ENCODE data around the gene IGF2BP1. TPM values are rescaled to one million over a fixed set of nuclear protein-coding genes. Genes with fewer than 3 reads are reported as not detected.
A peak's percentile ranks its signal among the peaks of the same experiment; 100 is the strongest.

IGF2BP1 gene
- total and polyA plus RNA-seq, 2 of the 8 experiments (the other 6 are each of a cell fraction or from before 2014, with no cell fraction given): 41.6 to 513 TPM

GRCh38 chr17:49013311-49014213 lies 16.4 kb downstream of the IGF2BP1 start:
- Histone ChIP-seq H3K79me2 (ENCODE audit: control insufficient read depth in 1 of 2, insufficient read depth in 2 of 2, low read length in 2 of 2) (peaks cover 30 to 92% of the 10 kb centered on the region in 2 experiments), H3K27me3 (replicated peaks in 1 of 4; ENCODE audit: control insufficient read depth in 3 of 4, extremely low read depth in 1 of 4, insufficient read depth in 3 of 4, low read length in 3 of 4) (no peaks in the 10 kb centered on the region), H2AFZ (ENCODE audit: low read length) (no peak overlapping the region), H3K4me3 (ENCODE audit: extremely low read depth in 1 of 4, insufficient read depth in 2 of 4, low read depth in 3 of 4, low read length in 4 of 4) (peak overlapping the region; percentile 17 to 65 (median 51)), H3K9ac (replicated peaks in 1 of 4; ENCODE audit: extremely low read depth in 1 of 4, low read depth in 3 of 4, low read length in 3 of 4) (peak overlapping the region; percentile 74 to 87 (median 84)), H4K8ac (ENCODE audit: extremely low read depth, insufficient read depth, low read length) (peak overlapping the region; percentile 98), H2AK5ac (ENCODE audit: low read depth, low read length) (peak overlapping the region; percentile 24; the same call in 1 of the 2 replicates), H3K18ac (ENCODE audit: extremely low read depth, low read length) (peak overlapping the region; percentile 99), H4K20me1 (replicated peaks in 1 of 2; ENCODE audit: control insufficient read depth in 1 of 2, insufficient read depth in 2 of 2, low read length in 2 of 2) (peaks cover 34 to 40% of the 10 kb centered on the region in 2 experiments), H3K9me3 (ENCODE audit: insufficient read depth in 2 of 2, low read depth in 1 of 2, low read length in 1 of 2) (no peaks in the 10 kb centered on the region), H2BK5ac (ENCODE audit: low read depth, low read length) (peak overlapping the region; percentile 89), H3K36me3 (ENCODE audit: control insufficient read depth in 2 of 4, insufficient read depth in 4 of 4, low read length in 3 of 4) (peaks cover 0 to 27% (median 3%) of the 10 kb centered on the region in 4 experiments; a peak in 4 of 8 replicates), H3K27ac (ENCODE audit: low read depth, low read length) (peak overlapping the region; percentile 96), H3K79me1 (ENCODE audit: low read depth, low read length) (peaks cover 19% of the 10 kb centered on the region), H2BK15ac (ENCODE audit: low read length) (no peak overlapping the region), H3K14ac (ENCODE audit: insufficient read length) (no peak overlapping the region), H3K4me2 (ENCODE audit: insufficient read depth in 1 of 2, low read depth in 2 of 2, low read length in 2 of 2) (peak overlapping the region; percentile 83 to 96), H3K23me2 (ENCODE audit: low read depth, low read length) (no peaks in the 10 kb centered on the region; the same call in 1 of the 2 replicates), H4K5ac (ENCODE audit: insufficient read length, low read depth, low read length) (peak overlapping the region; percentile 82), H3K4ac (replicated peaks; ENCODE audit: insufficient read length, low read depth, low read length) (peak overlapping the region; percentile 97), H4K91ac (replicated peaks; ENCODE audit: insufficient read length, low read length) (peak overlapping the region; percentile 93), H2BK20ac (ENCODE audit: low read length) (0 out of 2 replicates have a peak overlapping the region, but pooled peaks have one; percentile 10), H3K4me1 (replicated peaks in 1 of 4; ENCODE audit: control insufficient read depth in 3 of 4, insufficient read depth in 4 of 4, low read length in 3 of 4) (peaks cover 22 to 38% (median 28%) of the 10 kb centered on the region in 4 experiments), H2BK120ac (replicated peaks; ENCODE audit: low read depth, low read length) (peak overlapping the region; percentile 47), H3K23ac (ENCODE audit: insufficient read length) (no peak overlapping the region), H2BK12ac (ENCODE audit: low read depth, low read length) (peak overlapping the region; percentile 87; the same call in 1 of the 2 replicates), H3K56ac (replicated peaks; ENCODE audit: insufficient read length, low read depth, low read length) (peak overlapping the region; percentile 67)
- FAIRE-seq (no peak), DNase-seq (ENCODE audit: low read depth in 1 of 2, low spot score in 2 of 2) (peak; percentile 56 to 90)
- CTCF ChIA-PET (ENCODE audit: partially characterized antibody): interaction anchor here (1.1 to 9.4 kb wide), 14 partner anchors 9 to 129 kb away, joined by 3 to 222 read pairs (median 6); partner anchors contain the start of genes IGF2BP1 and SNF8
- POLR2A ChIA-PET (ENCODE audit: partially characterized antibody): interaction anchor here (0.5 to 13.9 kb wide), 23 partner anchors 8 to 335 kb away, joined by 3 to 366 read pairs (median 4); partner anchors contain the start of genes IGF2BP1, SNF8 and UBE2Z
- 3% methylated on average over 38 of the region's 65 CpGs; no CpG with 5 or more reads in 1 of the 2 experiments for WGBS, 2 experiments (ENCODE audit: extremely low coverage in 1 of 2, insufficient coverage in 1 of 2, insufficient read length in 1 of 2, insufficient replicate concordance in 2 of 2, low coverage in 1 of 2, low lambda C conversion rate in 2 of 2, missing lambda C conversion rate in 1 of 2)
- TF ChIP-seq CBX8 (IDR thresholded peaks at IDR 0.05; ENCODE audit: borderline replicate concordance, low read depth, low read length) (no peak), E2F6 (IDR thresholded peaks at IDR 0.05) (peak; percentile 35; the same call in 1 of the 2 replicates), MAX (IDR thresholded peaks at IDR 0.05) (peak; percentile 65), TAF7 (optimal IDR thresholded peaks at IDR 0.05; ENCODE audit: borderline replicate concordance, low read depth, low read length) (peak; percentile 36), CTBP2 (IDR thresholded peaks at IDR 0.05; ENCODE audit: borderline replicate concordance, insufficient read depth, insufficient read length, low read length) (peak; percentile 79), SRF (IDR thresholded peaks at IDR 0.05; ENCODE audit: low read depth, low read length) (no peak), KDM5A (IDR thresholded peaks at IDR 0.05; ENCODE audit: low read length) (no peak), ASH2L (IDR thresholded peaks at IDR 0.05; ENCODE audit: low read length) (peak; percentile 57), CREB1 (IDR thresholded peaks at IDR 0.05) (0 out of 2 replicates have a peak, but pooled peaks have one; percentile 9), POLR2A (IDR thresholded peaks at IDR 0.05; ENCODE audit: control extremely low read depth in 1 of 2, low read depth in 2 of 2, low read length in 2 of 2) (peak; percentile 76 to 85)
